HCT116 (cell line): ENCODE results near the gene GPAT3. TPM values are rescaled to one million over a fixed set of nuclear protein-coding genes. Genes with fewer than 3 reads are reported as not detected.

Experiments used
- ATAC-seq: fragments of 200-7000 bp; cut with Tn5 transposase; 2 replicates; pipeline ENCODE4 v1.9.1; 2020; ENCODE audit warnings: mild to moderate bottlenecking, moderate library complexity
- BruUV-seq: library from RNA; stranded (reverse); fragments of 400-500 nt; replicated peaks from 2 replicates; lab custom pipeline; 2021; lab: Mats Ljungman, UMichigan
- CTCF ChIA-PET: fragments of 300-600 bp; sonication (Branson Sonifier 250); formaldehyde crosslinking; loops from one replicate; lab custom pipeline; 2021; ENCODE audit warnings: antibody characterized with exemption; lab: Charles Lee
- POLR2A ChIA-PET: fragments of 300-600, 350-600 bp; sonication (Branson Sonifier 250); formaldehyde crosslinking; loops from one replicate; lab custom pipeline; 2021; ENCODE audit warnings: antibody characterized with exemption; lab: Charles Lee
- RAD21 ChIA-PET, 2 experiments: fragments of 300-600 bp; sonication (Branson Sonifier 250); formaldehyde crosslinking; loops; one replicate each; lab custom pipeline; 2023; ENCODE audit warnings: low total read pairs in 2 of 2; ENCODE audit not compliant: uncharacterized antibody in 2 of 2, unreplicated experiment in 2 of 2, low non-redundant PET in 1 of 2; lab: Charles Lee
- DNase-seq: peaks from one replicate; pipeline ENCODE4 v3.0.0-alpha.2; 2010; ENCODE audit warnings: low read depth, low spot score
- H2AFZ ChIP-seq: fragments of 200-600 bp; shearing (Covaris generic), sonication (generic); 2 replicates; pipeline ENCODE4 v1.6.1; 2017; ENCODE audit warnings: low read depth, mixed run types, mixed read lengths, antibody characterized with exemption, low read length; ENCODE audit not compliant: poor library complexity, severe bottlenecking
- H3K27ac ChIP-seq: 2 replicates; pipeline ENCODE4 v1.5.1; 2012; ENCODE audit warnings: low read depth, low read length
- H3K27me3 ChIP-seq: fragments of 200-600 bp; sonication (generic); 2 replicates; pipeline ENCODE4 v1.6.1; 2016; ENCODE audit warnings: mixed run types, low read length, mixed read lengths; ENCODE audit not compliant: insufficient read depth
- H3K36me3 ChIP-seq, 2 experiments: fragments of 200-500 bp in 1 of 2; fragments of 200-600 bp in 1 of 2; sonication (Bioruptor generic) in 1 of 2; sonication (generic) in 1 of 2; 2 replicates each; pipeline versions ENCODE4 v1.5.1 to v1.6.1; 2014 to 2016; ENCODE audit warnings: low read length in 2 of 2, inconsistent platforms in 1 of 2, mixed read lengths in 1 of 2, mixed run types in 1 of 2; ENCODE audit not compliant: insufficient read depth in 2 of 2, control insufficient read depth in 1 of 2
- H3K4me1 ChIP-seq, 2 experiments: fragments of 200-600 bp in 1 of 2; sonication (generic) in 1 of 2; 2 replicates each; pipeline versions ENCODE4 v1.5.1 to v1.6.1; 2012 to 2017; ENCODE audit warnings: low read length in 2 of 2, inconsistent platforms in 1 of 2, mild to moderate bottlenecking in 1 of 2, mixed read lengths in 1 of 2, mixed run types in 1 of 2, moderate library complexity in 1 of 2; ENCODE audit not compliant: insufficient read depth in 2 of 2, control insufficient read depth in 1 of 2
- H3K4me2 ChIP-seq: fragments of 200-600 bp; sonication (generic); 2 replicates; pipeline ENCODE4 v1.6.1; 2017; ENCODE audit warnings: mixed run types, low read length, mixed read lengths
- H3K4me3 ChIP-seq, 2 experiments: fragments of 200-600 bp in 1 of 2; sonication (generic) in 1 of 2; replicated peaks in 1 of 2; 2 replicates each; pipeline ENCODE4 v1.5.1; 2011 to 2016; ENCODE audit warnings: low read length in 2 of 2, control low read depth in 1 of 2, low read depth in 1 of 2, mild to moderate bottlenecking in 1 of 2, mixed read lengths in 1 of 2, mixed run types in 1 of 2
- H3K79me2 ChIP-seq: fragments of 200-600 bp; sonication (generic); 2 replicates; pipeline ENCODE4 v1.6.1; 2017; ENCODE audit warnings: mild to moderate bottlenecking, mixed run types, low read length, moderate library complexity, mixed read lengths; ENCODE audit not compliant: insufficient read depth
- H3K9ac ChIP-seq: fragments of 200-600 bp; sonication (generic); 2 replicates; pipeline ENCODE4 v1.6.1; 2016; ENCODE audit warnings: low read length, mixed read lengths
- H3K9me2 ChIP-seq: fragments of 200-600 bp; sonication (generic), shearing (Covaris generic); 2 replicates; pipeline ENCODE4 v1.6.1; 2017; ENCODE audit warnings: mixed run types, mild to moderate bottlenecking, moderate library complexity; ENCODE audit not compliant: insufficient read depth
- H3K9me3 ChIP-seq, 2 experiments: fragments of 200-500 bp in 1 of 2; fragments of 200-600 bp in 1 of 2; sonication (Bioruptor generic) in 1 of 2; sonication (generic) in 1 of 2; 2 replicates each; pipeline ENCODE4 v1.6.1; 2014 to 2017; ENCODE audit warnings: low read length in 2 of 2, mixed read lengths in 2 of 2, inconsistent platforms in 1 of 2, low read depth in 1 of 2, mild to moderate bottlenecking in 1 of 2, mixed run types in 1 of 2, moderate library complexity in 1 of 2; ENCODE audit not compliant: control insufficient read depth in 1 of 2, insufficient read depth in 1 of 2
- H4K20me1 ChIP-seq: fragments of 200-600 bp; sonication (generic), shearing (Covaris generic); 2 replicates; pipeline ENCODE4 v1.6.1; 2017; ENCODE audit warnings: mixed run types, mild to moderate bottlenecking, moderate library complexity; ENCODE audit not compliant: insufficient read depth
- CEBPB ChIP-seq: IDR thresholded peaks from 2 replicates; pipeline ENCODE4 v1.6.1; 2012; ENCODE audit warnings: low read depth
- EZH2 ChIP-seq: fragments of 200-600 bp; sonication (generic); IDR thresholded peaks from 2 replicates; pipeline ENCODE4 v1.6.1; 2017; ENCODE audit warnings: antibody characterized with exemption, mixed run types
- RAD21 ChIP-seq: IDR thresholded peaks from 2 replicates; pipeline ENCODE4 v1.6.1; 2012; ENCODE audit warnings: low read depth, mild to moderate bottlenecking
- YY1 ChIP-seq: IDR thresholded peaks from 2 replicates; pipeline ENCODE4 v1.6.1; 2011; ENCODE audit warnings: low read length, low read depth, moderate library complexity, mild to moderate bottlenecking; ENCODE audit not compliant: insufficient replicate concordance; ENCODE audit errors: extremely low read depth
- ZFX ChIP-seq: fragments of 450-650 bp; IDR thresholded peaks from 2 replicates; pipeline ENCODE4 v1.6.1; 2017
- intact Hi-C: fragments of 100-400 bp; cut with micrococcal nuclease; formaldehyde crosslinking; loops from 2 replicates; pipeline ENCODE4 v1.10.0; 2022
- total RNA-seq: library from RNA; stranded (reverse); gene quantifications from one replicate; pipeline ENCODE4 v1.2.1, GENCODE V29; 2021; ENCODE audit not compliant: unreplicated experiment
- TF ChIP-seq, protein P1 (sequence below), 3 experiments: fragments of 200-600 bp in 1 of 3; sonication (generic) in 1 of 3; IDR thresholded peaks in 2 of 3; conservative IDR thresholded peaks in 1 of 3; 2 replicates each; pipeline ENCODE4 v1.5.1; 2012 to 2017; ENCODE audit warnings: low read depth in 2 of 3, low read length in 2 of 3, antibody characterized with exemption in 1 of 3, borderline replicate concordance in 1 of 3, control low read depth in 1 of 3, mild to moderate bottlenecking in 1 of 3, mixed read lengths in 1 of 3, mixed run types in 1 of 3, moderate library complexity in 1 of 3; ENCODE audit not compliant: insufficient read depth in 1 of 3

The GPAT3 gene
- total RNA-seq, 1 experiment from 2014 or later = 36.7 TPM

DNA sequence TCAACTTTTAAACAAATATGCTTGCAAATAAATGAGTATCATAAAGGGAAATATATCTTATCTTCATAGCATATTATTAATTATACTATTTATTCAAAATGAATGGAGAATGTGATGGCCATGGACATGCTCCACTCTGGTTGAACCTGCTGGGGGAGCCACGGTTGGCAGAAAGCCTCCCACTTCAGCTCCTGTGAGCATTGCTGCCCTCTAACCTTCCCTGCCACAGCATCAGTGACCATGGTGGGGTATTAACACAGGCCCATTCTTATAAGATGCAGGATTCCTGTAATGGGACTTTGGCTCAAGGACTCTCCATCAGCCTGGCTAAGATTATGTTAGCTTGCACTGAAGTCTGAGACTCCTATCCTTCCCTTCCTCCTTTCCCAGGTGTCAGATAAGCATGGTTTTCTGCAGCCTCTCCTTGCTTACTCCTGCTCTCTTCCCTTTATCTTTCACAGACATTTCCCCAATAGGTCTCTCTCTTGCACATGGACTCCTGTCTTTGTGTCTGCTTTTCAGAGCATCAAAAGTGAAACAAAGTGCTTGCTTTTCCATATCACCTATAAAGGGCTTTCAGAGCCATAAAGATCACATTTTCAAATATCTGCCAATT is 46.1 kb upstream of the GPAT3 start:
- RAD21 ChIA-PET = no interaction called here
- Histone ChIP-seq H3K4me1 (peaks cover 5 to 6% of the 10 kb centered on the region in 2 experiments; a peak in 3 of 4 replicates), H3K4me3 (no peak overlapping the region), H2AFZ (peak overlapping the region; percentile 29), H3K9ac (no peak overlapping the region), H3K9me2 (no peaks in the 10 kb centered on the region), H3K36me3 (no peaks in the 10 kb centered on the region), H3K79me2 (no peaks in the 10 kb centered on the region), H3K27ac (no peak overlapping the region), H3K27me3 (no peaks in the 10 kb centered on the region), H3K4me2 (0 out of 2 replicates have a peak overlapping the region, but pooled peaks have one; percentile 1), H4K20me1 (no peaks in the 10 kb centered on the region), H3K9me3 (no peaks in the 10 kb centered on the region)
- intact Hi-C loops = loop anchor here (5.0 kb wide), 1 partner anchor 152 kb away; no protein-coding TSS in a partner anchor
- DNase-seq (no peak), ATAC-seq (no peak)
- TF ChIP-seq RAD21 (peak; percentile 20; the same call in 1 of the 2 replicates), CEBPB (no peak), YY1 (no peak), ZFX (no peak), EZH2 (no peak)
- TF ChIP-seq, protein P1, sequence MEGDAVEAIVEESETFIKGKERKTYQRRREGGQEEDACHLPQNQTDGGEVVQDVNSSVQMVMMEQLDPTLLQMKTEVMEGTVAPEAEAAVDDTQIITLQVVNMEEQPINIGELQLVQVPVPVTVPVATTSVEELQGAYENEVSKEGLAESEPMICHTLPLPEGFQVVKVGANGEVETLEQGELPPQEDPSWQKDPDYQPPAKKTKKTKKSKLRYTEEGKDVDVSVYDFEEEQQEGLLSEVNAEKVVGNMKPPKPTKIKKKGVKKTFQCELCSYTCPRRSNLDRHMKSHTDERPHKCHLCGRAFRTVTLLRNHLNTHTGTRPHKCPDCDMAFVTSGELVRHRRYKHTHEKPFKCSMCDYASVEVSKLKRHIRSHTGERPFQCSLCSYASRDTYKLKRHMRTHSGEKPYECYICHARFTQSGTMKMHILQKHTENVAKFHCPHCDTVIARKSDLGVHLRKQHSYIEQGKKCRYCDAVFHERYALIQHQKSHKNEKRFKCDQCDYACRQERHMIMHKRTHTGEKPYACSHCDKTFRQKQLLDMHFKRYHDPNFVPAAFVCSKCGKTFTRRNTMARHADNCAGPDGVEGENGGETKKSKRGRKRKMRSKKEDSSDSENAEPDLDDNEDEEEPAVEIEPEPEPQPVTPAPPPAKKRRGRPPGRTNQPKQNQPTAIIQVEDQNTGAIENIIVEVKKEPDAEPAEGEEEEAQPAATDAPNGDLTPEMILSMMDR (IDR thresholded peaks at IDR 0.05 in 2 of 3, conservative IDR thresholded peaks at IDR 0.05 in 1 of 3; ENCODE audit: borderline replicate concordance in 1 of 3, insufficient read depth in 1 of 3, low read depth in 2 of 3, low read length in 2 of 3) = peak in 2 of 3 experiments; percentile 26 to 30; a peak in 3 of 6 replicates
- BruUV-seq = no TSS peak
- CTCF ChIA-PET = interaction anchor here (0.6 to 1.9 kb wide), 2 partner anchors 19 to 150 kb away, joined by 3 to 6 read pairs; no protein-coding TSS in a partner anchor
- POLR2A ChIA-PET = no interaction called here
